ENCODE results near the gene ADGRL3.

DNA sequence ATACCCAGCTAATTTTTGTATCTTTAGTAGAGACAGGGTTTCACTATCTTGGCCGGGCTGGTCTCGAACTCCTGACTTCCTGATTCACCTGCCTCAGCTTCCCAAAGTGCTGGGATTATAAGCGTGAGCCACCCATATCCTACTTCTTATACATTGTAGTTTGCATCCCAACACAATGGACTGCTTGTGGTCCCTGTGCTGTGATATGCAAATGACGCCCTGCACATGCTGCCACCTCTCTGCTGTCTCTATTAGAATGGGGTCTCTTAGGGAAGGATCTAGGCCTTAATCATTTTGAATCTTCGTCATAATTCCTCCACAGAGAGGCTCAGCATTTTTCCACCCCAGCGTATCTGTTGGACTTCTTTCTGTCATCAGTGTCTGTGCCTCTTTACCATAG, 595.9 kb downstream of the ADGRL3 start:
- no peak for TF ChIP-seq POLR2A (IDR thresholded peaks at IDR 0.05; ENCODE audit: low read length)
- TF ChIP-seq GATA1 (IDR thresholded peaks at IDR 0.05; ENCODE audit: low read depth, low read length) = no peak

Data from erythroblast (primary cell).